NCI-H510A treated with DMSO at 0.1 percent for 48 hours (cell line): ENCODE measurements around the gene CHMP4B.

Source experiments
- DNase-seq: peaks from one replicate; lab custom pipeline; 2025; lab: John Stamatoyannopoulos, UW

The CHMP4B gene

DNA sequence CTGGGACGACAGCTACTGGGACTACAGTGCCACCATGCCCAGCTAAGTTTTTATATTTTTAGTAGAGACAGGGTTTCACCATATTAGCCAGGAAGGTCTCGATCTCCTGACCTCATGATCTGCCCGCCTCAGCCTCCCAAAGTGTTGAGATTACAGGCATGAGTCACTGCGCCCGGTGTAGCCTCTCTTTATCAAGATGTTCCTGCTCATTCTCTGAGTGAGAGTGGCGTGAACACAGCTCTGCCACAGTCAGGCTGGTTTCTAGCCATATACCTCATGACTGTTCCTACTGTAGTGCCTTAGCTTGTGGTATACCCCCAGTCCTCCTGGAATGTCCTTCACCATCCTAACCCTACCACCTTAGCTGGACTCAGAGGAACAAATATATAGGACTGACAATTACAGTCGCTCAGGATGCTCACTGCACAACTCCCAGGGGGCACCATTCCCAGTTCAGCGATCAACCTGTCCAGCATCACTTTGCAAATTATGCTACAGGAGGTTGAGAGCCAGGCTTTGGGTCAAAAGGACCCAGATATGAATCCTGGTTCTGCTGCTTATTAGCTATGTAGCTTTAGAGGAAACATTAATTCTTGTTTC is 86.3 kb downstream of the CHMP4B start:
- no peak for DNase-seq

DNA sequence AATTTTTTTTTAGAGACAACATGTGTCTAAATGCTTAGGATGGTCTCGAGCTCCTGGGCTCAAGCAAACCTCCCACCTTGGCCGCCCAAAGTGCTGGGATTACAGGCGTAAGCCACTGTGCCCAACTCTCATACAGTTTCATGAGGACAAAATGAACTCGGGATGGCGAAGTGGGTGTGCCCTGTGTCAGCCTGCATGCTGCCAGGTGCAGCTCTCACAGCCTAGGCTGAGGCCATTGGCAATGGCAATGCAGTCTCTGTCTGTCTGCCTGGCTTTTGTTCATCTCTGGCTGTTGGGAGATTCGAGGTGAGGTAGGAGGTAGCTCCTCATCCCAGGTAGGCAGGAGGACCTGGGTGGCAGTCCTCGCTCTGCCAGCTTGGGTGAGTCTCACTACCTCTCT is 88.0 kb downstream of the CHMP4B start:
- no peak for DNase-seq

DNA sequence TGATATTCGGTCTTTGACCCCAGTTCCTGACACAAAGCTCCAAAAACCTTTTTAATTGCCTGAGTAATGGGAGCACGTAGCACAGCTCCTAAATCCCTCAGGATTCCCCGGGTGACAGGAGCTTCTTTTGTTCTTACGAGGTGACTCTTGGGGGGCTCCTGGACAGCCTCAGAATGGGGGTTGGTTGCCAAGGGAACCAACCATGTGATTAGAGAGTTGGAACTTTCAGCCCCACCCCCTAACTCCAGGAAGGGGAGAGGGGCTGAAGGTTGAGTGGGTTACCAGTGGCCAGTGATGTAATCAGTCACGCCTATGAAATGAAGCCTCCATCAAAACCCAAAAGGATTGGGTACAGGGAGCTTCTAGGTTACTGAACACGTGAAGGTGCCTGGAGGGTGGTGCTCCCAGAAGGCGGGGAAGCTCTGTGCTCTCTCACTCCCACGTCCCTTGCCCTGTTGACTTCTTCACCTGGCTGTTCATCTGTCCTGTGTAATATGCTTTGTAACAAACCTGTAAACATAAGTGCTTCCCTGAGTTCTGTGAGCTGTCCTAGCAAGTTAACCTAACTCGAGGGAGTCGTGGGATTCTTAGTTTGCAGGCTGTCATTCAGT is 89.5 kb downstream of the CHMP4B start:
- no peak for DNase-seq

DNA sequence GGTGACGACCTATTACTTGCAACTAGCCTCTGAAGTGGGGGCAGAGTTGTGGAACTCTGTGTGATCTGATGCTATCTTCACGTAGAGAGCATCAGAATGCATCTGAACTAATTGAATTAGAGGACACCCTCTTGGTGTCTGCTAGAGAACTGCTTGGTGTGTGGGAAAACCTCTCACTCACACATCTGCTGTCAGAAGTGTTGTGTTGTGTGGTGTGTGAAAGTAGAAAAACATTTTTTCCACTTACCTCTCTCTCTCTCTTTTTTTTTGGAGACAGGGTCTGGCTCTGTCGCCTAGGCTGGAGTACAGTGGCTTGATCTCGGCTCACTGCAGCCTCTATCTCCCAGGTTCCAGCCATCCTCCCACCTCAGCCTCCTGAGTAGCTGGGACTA is 90.0 kb downstream of the CHMP4B start:
- DNase-seq, result no peak

DNA sequence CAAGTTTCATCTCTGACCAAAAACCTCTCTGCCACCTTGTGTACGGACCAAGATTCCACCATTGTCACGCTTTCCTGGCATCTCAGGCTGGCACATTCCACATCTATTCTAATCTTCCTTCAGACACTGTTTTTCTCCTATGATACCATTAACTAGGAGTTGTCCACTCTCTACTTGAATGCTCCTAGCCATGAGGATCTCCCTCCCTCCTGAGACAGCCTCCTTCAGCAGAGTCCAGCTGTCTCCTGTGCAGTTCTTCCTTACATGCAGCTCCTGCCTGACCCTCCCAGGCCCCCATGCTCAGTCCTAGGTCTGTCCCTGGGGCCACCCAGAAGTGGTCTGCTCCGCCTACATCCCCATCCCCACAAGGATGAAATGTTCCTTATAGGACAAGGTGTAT is 90.9 kb downstream of the CHMP4B start:
- DNase-seq, result no peak
